Measurements from ENCODE around the gene IGLON5. TPM values are rescaled to one million over a fixed set of nuclear protein-coding genes. Genes with fewer than 3 reads are reported as not detected.

IGLON5 gene
- total and polyA plus RNA-seq, 3 donors from 2014 or later: 13.3 to 16.0 (median 13.9) TPM

DNA sequence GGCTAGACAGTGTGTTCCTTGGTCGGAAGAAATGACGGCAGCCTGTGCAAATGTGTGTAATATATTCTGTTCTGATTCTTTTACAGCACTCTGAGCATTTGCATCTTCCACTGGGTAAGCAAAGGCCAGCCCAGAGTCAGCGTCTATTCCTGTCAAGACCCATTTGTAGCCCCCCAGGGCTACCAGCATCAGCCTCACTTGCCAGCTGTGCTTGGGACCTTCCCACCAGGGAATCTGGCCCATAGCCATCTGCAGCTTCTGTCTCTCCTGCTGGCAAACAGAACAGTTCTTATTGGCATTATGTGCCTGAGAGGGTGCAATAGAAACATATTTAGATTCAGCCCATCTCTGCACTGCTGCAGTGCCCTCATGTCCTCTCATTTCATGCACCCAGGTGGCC, 6.0 kb upstream of the IGLON5 start:
- no peak overlapping the region for H3K4me3 ChIP-seq
- TF ChIP-seq, protein P1, sequence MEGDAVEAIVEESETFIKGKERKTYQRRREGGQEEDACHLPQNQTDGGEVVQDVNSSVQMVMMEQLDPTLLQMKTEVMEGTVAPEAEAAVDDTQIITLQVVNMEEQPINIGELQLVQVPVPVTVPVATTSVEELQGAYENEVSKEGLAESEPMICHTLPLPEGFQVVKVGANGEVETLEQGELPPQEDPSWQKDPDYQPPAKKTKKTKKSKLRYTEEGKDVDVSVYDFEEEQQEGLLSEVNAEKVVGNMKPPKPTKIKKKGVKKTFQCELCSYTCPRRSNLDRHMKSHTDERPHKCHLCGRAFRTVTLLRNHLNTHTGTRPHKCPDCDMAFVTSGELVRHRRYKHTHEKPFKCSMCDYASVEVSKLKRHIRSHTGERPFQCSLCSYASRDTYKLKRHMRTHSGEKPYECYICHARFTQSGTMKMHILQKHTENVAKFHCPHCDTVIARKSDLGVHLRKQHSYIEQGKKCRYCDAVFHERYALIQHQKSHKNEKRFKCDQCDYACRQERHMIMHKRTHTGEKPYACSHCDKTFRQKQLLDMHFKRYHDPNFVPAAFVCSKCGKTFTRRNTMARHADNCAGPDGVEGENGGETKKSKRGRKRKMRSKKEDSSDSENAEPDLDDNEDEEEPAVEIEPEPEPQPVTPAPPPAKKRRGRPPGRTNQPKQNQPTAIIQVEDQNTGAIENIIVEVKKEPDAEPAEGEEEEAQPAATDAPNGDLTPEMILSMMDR (IDR thresholded peaks at IDR 0.05): no peak
- no peak for TF ChIP-seq POLR2A (IDR thresholded peaks at IDR 0.05)
- no peaks in the 10 kb centered on the region for H3K4me1 ChIP-seq
- no peak for DNase-seq
- no peak overlapping the region for H3K27ac ChIP-seq
- H3K36me3 ChIP-seq (ENCODE audit: low read depth, missing control alignments): no peaks in the 10 kb centered on the region
- H3K9me3 ChIP-seq: no peaks in the 10 kb centered on the region
- 88 to 92% methylated on average over 3 of the region's 3 CpGs for WGBS, 2 donors
- intact Hi-C loops (cut with DNase I; ENCODE audit: low total_unique reads): no loop called here
- H3K27me3 ChIP-seq: no peaks in the 10 kb centered on the region

DNA sequence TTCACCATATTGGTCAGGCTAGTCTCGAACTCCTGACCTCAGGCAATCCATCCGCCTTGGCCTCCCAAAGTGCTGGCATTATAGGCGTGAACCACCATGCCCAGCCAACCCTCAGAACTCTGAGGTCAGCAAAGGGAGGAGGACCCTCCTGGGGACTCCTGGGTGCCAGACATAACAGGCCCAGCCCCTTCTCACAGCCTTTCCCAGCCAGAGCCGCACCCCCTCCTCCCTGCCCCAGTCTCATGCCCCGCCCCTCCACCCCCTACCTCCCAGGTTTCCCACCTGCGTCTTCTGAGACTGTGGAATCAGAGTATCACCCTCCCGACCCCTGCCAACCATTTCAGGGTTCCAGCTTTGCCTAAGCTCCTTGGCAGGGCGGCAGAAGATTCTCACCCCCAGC, 5.2 kb downstream of the IGLON5 start:
- no peaks in the 10 kb centered on the region for H3K9me3 ChIP-seq
- WGBS, 2 donors: 82% methylated on average over 8 of the region's 8 CpGs
- no peaks in the 10 kb centered on the region for H3K27me3 ChIP-seq
- no peak for TF ChIP-seq POLR2A (IDR thresholded peaks at IDR 0.05)
- TF ChIP-seq, protein P1 (IDR thresholded peaks at IDR 0.05): no peak
- H3K4me1 ChIP-seq: peaks cover 5% of the 10 kb centered on the region
- intact Hi-C loops (cut with DNase I; ENCODE audit: low total_unique reads): no loop called here
- DNase-seq: no peak
- H3K36me3 ChIP-seq (ENCODE audit: low read depth, missing control alignments): no peaks in the 10 kb centered on the region
- no peak overlapping the region for H3K4me3 ChIP-seq
- H3K27ac ChIP-seq: no peak overlapping the region

DNA sequence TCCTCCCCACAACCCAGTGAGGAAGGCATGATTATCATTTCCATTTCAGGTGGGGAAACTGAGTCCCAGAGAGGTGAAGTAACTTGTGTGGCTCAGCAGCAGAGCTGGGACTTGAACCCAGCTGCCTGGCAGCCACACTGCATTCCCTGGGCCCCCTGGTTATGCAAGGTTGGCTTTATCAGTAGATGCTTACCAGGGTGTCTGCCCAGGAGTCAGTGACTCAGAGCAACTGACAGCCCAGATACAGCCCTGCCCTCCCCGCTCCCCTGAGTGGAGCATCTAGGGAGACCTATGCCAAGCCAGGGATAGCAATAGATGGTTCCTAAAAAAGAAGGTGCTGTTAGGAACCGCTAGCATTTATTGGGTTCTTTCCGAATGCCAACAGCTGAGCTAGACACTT, 5.9 kb downstream of the IGLON5 start:
- H3K27ac ChIP-seq: no peak overlapping the region
- no peaks in the 10 kb centered on the region for H3K27me3 ChIP-seq
- peaks cover 5% of the 10 kb centered on the region for H3K4me1 ChIP-seq
- WGBS, 2 donors: 80 to 86% methylated on average over 3 of the region's 3 CpGs
- no peaks in the 10 kb centered on the region for H3K36me3 ChIP-seq (ENCODE audit: low read depth, missing control alignments)
- no peak for DNase-seq
- H3K9me3 ChIP-seq: no peaks in the 10 kb centered on the region
- no peak for TF ChIP-seq POLR2A (IDR thresholded peaks at IDR 0.05)
- TF ChIP-seq, protein P1 (IDR thresholded peaks at IDR 0.05): no peak
- intact Hi-C loops (cut with DNase I; ENCODE audit: low total_unique reads): no loop called here
- H3K4me3 ChIP-seq: no peak overlapping the region

DNA sequence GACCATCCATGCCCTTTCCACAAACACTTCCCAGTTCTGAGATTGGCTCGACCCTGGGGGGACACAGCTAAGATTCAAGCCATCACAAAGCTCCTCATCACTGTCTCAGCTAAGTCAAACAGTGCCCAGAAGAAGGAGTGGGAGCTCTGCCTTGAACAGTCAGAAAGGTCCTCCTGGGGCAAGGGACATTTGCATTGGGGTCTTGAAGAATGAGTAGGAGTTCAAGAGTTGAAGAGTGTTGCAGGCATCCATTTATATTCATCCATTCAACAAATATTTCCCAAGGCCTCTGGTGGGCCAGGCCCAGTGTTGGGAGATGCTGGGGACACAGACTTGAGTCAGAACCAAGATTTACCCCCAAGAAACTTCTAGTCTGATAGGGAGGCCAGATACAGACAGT, 6.5 kb downstream of the IGLON5 start:
- no peak overlapping the region for H3K27ac ChIP-seq
- no peaks in the 10 kb centered on the region for H3K27me3 ChIP-seq
- no peak overlapping the region for H3K4me3 ChIP-seq
- H3K9me3 ChIP-seq: no peaks in the 10 kb centered on the region
- no peak for TF ChIP-seq POLR2A (IDR thresholded peaks at IDR 0.05)
- TF ChIP-seq, protein P1 (IDR thresholded peaks at IDR 0.05): no peak
- intact Hi-C loops (cut with DNase I; ENCODE audit: low total_unique reads): no loop called here
- H3K36me3 ChIP-seq (ENCODE audit: low read depth, missing control alignments): no peaks in the 10 kb centered on the region
- DNase-seq: no peak
- H3K4me1 ChIP-seq: peaks cover 5% of the 10 kb centered on the region
- WGBS, 2 donors: 84 to 86% methylated on average over 1 of the region's 1 CpG

Measured in testis (tissue), 3 donors.